Measurements from ENCODE around the gene ABHD11. TPM values are rescaled to one million over a fixed set of nuclear protein-coding genes. Genes with fewer than 3 reads are reported as not detected.

Gene ABHD11
- total RNA-seq, 1 donor from 2014 or later, result 23.8 TPM

DNA sequence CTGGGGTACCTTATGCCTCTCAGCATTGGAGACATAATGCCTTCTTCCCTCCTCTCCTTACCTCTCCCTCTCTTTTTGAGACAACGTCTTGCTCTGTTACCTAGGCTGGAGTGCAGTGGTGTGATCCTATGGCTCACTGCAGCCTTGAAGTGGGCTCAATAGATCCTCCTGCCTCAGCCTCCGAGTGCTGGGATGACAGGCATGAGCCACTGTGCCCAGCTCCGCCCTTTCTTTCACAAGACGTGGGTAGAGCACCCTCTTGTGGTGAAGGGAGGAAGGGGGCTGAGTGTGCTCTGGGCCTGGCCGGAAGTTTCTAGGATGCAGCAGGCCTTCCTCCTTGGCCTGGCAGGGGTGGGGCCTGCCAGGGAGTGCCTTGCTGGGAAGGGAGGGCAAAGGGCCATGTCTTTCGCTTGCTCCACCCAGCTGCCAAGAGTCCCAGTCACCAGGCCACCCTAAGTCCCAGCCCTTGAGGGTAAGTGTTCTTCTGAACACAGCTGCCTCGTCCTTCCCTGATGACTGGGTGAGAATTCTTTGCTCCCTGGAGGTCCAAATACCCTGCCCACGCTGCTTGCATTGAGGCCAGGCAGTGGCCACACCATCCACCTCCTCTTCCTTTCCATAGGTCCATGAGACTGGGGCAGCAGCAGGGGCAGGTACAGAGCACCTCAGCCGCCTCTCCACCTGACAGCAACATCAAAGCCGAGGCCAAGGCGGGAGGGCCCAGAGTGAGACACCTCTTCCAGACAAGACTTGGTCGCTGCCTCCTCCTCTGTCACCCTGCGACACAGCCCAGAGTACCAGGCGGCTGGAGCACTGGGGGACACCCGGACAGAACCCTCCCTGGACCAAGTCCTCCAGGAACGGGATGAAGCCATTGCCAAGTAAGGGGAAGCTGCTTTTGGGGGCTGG lies 3.7 kb downstream of the ABHD11 start:
- intact Hi-C loops (cut with DNase I), result no loop called here
- Histone ChIP-seq H3K27ac (no peak overlapping the region), H3K9me3 (no peaks in the 10 kb centered on the region), H3K36me3 (peaks cover 0 to 16% of the 10 kb centered on the region in 2 donors), H3K4me3 (no peak overlapping the region), H3K27me3 (no peaks in the 10 kb centered on the region), H3K4me1 (peaks cover 12% of the 10 kb centered on the region)
- TF ChIP-seq POLR2A (IDR thresholded peaks at IDR 0.05), result no peak
- TF ChIP-seq, protein P1, sequence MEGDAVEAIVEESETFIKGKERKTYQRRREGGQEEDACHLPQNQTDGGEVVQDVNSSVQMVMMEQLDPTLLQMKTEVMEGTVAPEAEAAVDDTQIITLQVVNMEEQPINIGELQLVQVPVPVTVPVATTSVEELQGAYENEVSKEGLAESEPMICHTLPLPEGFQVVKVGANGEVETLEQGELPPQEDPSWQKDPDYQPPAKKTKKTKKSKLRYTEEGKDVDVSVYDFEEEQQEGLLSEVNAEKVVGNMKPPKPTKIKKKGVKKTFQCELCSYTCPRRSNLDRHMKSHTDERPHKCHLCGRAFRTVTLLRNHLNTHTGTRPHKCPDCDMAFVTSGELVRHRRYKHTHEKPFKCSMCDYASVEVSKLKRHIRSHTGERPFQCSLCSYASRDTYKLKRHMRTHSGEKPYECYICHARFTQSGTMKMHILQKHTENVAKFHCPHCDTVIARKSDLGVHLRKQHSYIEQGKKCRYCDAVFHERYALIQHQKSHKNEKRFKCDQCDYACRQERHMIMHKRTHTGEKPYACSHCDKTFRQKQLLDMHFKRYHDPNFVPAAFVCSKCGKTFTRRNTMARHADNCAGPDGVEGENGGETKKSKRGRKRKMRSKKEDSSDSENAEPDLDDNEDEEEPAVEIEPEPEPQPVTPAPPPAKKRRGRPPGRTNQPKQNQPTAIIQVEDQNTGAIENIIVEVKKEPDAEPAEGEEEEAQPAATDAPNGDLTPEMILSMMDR (IDR thresholded peaks at IDR 0.05), result peak in 1 of 3 experiments; percentile 65
- peak in 1 of 2 donors; percentile 57 for TF ChIP-seq POLR2AphosphoS5 (IDR thresholded peaks at IDR 0.05; ENCODE audit: insufficient read depth in 1 of 2, low read depth in 1 of 2)
- DNase-seq (ENCODE audit: extremely low spot score in 2 of 2), result no peak

DNA sequence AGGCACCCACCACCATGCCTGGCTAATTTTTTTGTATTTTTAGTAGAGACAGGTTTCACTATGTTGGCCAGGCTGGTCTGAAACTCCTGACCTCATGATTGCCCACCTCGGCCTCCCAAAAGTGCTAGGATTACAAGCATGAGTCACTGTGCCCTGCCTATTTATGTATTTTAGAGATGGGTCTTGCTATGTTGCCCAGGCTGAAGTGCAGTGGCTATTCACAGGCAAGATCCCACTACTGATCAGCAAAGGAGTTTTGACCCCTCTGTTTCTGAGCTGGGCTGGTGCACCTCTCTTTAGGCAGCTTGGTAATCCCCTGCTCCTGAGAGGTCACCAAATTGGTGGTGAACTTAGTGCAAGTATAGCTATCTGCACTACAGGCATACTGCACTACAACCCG lies 6.2 kb downstream of the ABHD11 start:
- intact Hi-C loops (cut with DNase I), result no loop called here
- H3K36me3 ChIP-seq, result peaks cover 0 to 16% of the 10 kb centered on the region in 2 donors
- no peak overlapping the region for H3K4me3 ChIP-seq
- TF ChIP-seq POLR2AphosphoS5 (IDR thresholded peaks at IDR 0.05; ENCODE audit: insufficient read depth in 1 of 2, low read depth in 1 of 2) (no peak), POLR2A (IDR thresholded peaks at IDR 0.05) (no peak)
- TF ChIP-seq, protein P1 (IDR thresholded peaks at IDR 0.05), result no peak
- no peaks in the 10 kb centered on the region for H3K9me3 ChIP-seq
- DNase-seq (ENCODE audit: extremely low spot score in 2 of 2), result no peak
- H3K27ac ChIP-seq, result no peak overlapping the region
- no peaks in the 10 kb centered on the region for H3K27me3 ChIP-seq
- peaks cover 1% of the 10 kb centered on the region for H3K4me1 ChIP-seq

DNA sequence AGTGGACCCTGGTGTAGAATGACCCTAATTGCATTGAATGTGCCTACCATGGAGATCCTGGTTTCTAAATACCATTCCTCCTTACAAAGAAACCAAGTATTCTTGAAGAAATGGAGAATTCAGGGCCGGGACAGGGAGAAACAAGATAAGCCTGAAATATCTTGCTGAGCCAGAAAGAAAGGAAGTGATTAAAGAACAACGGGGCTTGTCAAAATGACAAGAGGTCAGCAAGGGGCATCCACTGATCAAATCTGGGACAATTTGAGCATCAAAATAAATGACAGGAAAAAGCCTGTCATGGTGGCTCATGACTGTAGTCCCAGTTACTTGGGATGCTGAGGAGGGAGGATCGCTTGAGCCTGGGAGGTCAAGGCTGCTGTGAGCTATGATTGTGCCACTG lies 8.1 kb downstream of the ABHD11 start:
- no peak for TF ChIP-seq POLR2AphosphoS5 (IDR thresholded peaks at IDR 0.05; ENCODE audit: insufficient read depth in 1 of 2, low read depth in 1 of 2)
- TF ChIP-seq, protein P1 (IDR thresholded peaks at IDR 0.05), result no peak
- no peak for TF ChIP-seq POLR2A (IDR thresholded peaks at IDR 0.05)
- Histone ChIP-seq H3K36me3 (no peaks in the 10 kb centered on the region), H3K9me3 (no peaks in the 10 kb centered on the region), H3K27me3 (no peaks in the 10 kb centered on the region), H3K4me3 (no peak overlapping the region), H3K4me1 (no peaks in the 10 kb centered on the region), H3K27ac (no peak overlapping the region)
- no peak for DNase-seq (ENCODE audit: extremely low spot score in 2 of 2)
- intact Hi-C loops (cut with DNase I), result no loop called here

DNA sequence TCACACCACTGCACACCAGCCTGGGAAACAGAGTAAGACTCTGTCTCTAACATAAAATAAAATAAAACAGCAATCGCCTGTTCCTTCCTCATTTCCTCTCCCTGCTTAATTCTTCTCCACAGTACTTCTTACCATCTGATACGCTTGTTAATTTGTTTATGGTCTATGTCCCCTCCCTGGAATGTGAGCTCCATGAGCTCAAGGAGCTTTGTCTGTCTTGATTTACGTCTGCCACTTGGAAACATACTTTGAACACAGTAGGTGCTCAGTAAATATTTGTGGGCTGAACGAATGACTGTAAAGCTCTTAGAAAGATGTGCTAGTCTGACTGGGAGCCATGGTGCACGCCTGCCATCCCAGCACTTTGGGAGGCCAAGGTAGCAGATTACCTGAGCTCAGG lies 10.1 kb downstream of the ABHD11 start:
- H3K36me3 ChIP-seq, result no peaks in the 10 kb centered on the region
- intact Hi-C loops (cut with DNase I), result no loop called here
- TF ChIP-seq, protein P1 (IDR thresholded peaks at IDR 0.05), result no peak
- no peak for TF ChIP-seq POLR2AphosphoS5 (IDR thresholded peaks at IDR 0.05; ENCODE audit: insufficient read depth in 1 of 2, low read depth in 1 of 2)
- no peak for TF ChIP-seq POLR2A (IDR thresholded peaks at IDR 0.05)

DNA sequence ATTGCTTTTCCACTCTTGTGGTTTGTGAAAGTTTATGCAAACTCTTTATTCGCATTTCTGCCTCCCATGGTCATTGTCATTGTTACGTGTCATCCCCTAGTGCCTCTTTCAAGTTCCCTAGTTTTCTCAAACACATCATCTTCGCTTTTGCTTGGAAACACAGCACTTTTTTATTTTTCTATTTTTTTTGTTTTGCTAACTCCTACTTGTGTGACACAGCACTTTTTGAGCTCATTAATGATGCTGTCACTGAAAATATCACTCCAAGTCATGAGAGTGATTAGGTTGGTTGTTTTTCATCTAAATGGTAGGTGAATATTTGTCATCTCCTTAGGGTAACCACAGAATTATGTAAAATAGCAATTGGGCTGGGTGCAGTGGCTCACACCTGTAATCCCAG lies 10.7 kb downstream of the ABHD11 start:
- Histone ChIP-seq H3K9me3 (no peaks in the 10 kb centered on the region), H3K27ac (no peak overlapping the region), H3K4me3 (no peak overlapping the region), H3K4me1 (no peaks in the 10 kb centered on the region), H3K36me3 (no peaks in the 10 kb centered on the region), H3K27me3 (no peaks in the 10 kb centered on the region)
- TF ChIP-seq, protein P1 (IDR thresholded peaks at IDR 0.05), result no peak
- no peak for TF ChIP-seq POLR2AphosphoS5 (IDR thresholded peaks at IDR 0.05; ENCODE audit: insufficient read depth in 1 of 2, low read depth in 1 of 2)
- TF ChIP-seq POLR2A (IDR thresholded peaks at IDR 0.05), result no peak
- intact Hi-C loops (cut with DNase I), result no loop called here
- no peak for DNase-seq (ENCODE audit: extremely low spot score in 2 of 2)

More for the DNA sequence above, 10.1 kb downstream of the ABHD11 start:
- Histone ChIP-seq H3K4me3 (no peak overlapping the region), H3K9me3 (no peaks in the 10 kb centered on the region), H3K27ac (no peak overlapping the region), H3K27me3 (no peaks in the 10 kb centered on the region), H3K4me1 (no peaks in the 10 kb centered on the region)
- DNase-seq (ENCODE audit: extremely low spot score in 2 of 2), result no peak

Measured in vagina (tissue), 2 donors.